Right lobe of liver (tissue), 4 donors: ENCODE data around the gene EYA4.

Experiments
- POLR2A ChIP-seq: fragments of 450-650 bp; IDR thresholded peaks from one replicate; pipeline ENCODE4 v1.6.1; 2017; ENCODE audit warnings: antibody characterized with exemption, mild to moderate bottlenecking
- TF ChIP-seq, protein P1 (sequence below), 4 donors: fragments of 200-600 bp in 3 of 4; fragments of 450-650 bp in 1 of 4; IDR thresholded peaks; one replicate each; pipeline versions ENCODE4 v1.5.1 to v1.8.0; 2016 to 2022; ENCODE audit warnings: antibody characterized with exemption in 4 of 4, mild to moderate bottlenecking in 2 of 4
- donor health status: DM: no; HTN: no; CAD: no.
- donor health status: DM: no; HTN: no; CAD: no.
- donor health status: DM: no; HTN: yes; CAD: no.

DNA sequence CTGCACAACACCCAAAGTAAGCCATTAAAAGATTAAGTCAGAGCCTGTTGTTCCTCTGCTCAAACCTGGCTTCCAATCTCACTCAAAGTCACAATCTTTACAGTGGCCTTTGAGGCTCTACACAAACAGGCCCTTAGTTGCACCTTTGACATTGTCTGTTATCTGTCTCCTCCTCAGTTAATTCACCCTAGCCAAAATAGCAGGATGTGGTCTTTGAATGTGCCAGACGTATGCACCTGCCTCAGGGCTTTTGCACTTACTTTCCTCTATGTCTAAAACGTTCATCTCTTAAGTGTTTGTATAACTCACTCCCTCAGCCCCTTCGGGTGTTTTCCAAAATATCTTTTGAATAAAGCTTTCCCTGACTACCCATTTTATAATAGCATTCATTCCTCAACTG is 107.7 kb downstream of the EYA4 start:
- TF ChIP-seq, protein P1, sequence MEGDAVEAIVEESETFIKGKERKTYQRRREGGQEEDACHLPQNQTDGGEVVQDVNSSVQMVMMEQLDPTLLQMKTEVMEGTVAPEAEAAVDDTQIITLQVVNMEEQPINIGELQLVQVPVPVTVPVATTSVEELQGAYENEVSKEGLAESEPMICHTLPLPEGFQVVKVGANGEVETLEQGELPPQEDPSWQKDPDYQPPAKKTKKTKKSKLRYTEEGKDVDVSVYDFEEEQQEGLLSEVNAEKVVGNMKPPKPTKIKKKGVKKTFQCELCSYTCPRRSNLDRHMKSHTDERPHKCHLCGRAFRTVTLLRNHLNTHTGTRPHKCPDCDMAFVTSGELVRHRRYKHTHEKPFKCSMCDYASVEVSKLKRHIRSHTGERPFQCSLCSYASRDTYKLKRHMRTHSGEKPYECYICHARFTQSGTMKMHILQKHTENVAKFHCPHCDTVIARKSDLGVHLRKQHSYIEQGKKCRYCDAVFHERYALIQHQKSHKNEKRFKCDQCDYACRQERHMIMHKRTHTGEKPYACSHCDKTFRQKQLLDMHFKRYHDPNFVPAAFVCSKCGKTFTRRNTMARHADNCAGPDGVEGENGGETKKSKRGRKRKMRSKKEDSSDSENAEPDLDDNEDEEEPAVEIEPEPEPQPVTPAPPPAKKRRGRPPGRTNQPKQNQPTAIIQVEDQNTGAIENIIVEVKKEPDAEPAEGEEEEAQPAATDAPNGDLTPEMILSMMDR (IDR thresholded peaks at IDR 0.05) = no peak
- no peak for TF ChIP-seq POLR2A
